ENCODE measurements around the gene ENG.

ENG gene

DNA sequence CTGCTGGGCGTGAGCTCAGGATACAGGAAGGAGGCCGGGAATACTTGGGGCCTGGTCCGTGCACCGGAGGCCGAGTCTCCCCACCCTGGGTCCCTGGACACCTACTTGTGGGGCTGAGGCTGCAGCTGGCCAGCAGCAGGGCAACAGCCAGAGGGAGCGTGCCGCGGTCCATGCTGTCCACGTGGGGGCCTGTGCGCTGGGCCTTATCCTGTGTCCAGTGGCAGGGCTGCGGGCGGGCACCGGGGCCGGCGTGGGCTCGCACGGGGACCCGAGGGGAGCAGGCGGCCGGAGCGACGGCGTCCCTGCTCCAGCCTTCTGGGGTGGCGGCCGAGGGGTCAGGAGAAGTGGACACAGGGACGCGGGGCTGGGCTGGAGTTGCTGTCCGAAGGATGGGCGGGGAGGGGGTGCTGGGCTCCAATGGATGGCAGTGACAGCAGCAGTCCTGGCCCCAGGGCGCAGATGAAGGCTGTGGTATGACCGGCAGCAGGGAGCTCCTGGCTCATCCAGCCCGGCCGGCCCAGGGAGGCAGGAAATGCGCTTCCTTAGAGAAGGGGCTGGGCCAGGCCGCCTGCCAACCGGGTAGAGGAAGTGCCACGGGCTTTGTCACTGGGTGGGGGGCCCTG, at the start of gene ENG:
Gene ENG (minus strand): TSS at position 475 of the 623 bp plus-strand sequence. CDS start 303 bp downstream, at position 172.
- TF ChIP-seq, protein P1, sequence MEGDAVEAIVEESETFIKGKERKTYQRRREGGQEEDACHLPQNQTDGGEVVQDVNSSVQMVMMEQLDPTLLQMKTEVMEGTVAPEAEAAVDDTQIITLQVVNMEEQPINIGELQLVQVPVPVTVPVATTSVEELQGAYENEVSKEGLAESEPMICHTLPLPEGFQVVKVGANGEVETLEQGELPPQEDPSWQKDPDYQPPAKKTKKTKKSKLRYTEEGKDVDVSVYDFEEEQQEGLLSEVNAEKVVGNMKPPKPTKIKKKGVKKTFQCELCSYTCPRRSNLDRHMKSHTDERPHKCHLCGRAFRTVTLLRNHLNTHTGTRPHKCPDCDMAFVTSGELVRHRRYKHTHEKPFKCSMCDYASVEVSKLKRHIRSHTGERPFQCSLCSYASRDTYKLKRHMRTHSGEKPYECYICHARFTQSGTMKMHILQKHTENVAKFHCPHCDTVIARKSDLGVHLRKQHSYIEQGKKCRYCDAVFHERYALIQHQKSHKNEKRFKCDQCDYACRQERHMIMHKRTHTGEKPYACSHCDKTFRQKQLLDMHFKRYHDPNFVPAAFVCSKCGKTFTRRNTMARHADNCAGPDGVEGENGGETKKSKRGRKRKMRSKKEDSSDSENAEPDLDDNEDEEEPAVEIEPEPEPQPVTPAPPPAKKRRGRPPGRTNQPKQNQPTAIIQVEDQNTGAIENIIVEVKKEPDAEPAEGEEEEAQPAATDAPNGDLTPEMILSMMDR (IDR thresholded peaks at IDR 0.05; ENCODE audit: extremely low read depth, insufficient read depth, missing control alignments), result no peak
- in situ Hi-C loops (cut with MboI; ENCODE audit: low pct_unique_long_range_greater_than_20kb, low sequenced_read_pairs, unreplicated experiment), result no loop called here
- no peak for DNase-seq (ENCODE audit: low spot score)

GRCh38 chr9:127903557-127904475, 49.4 kb upstream of the ENG start:
- TF ChIP-seq, protein P1 (IDR thresholded peaks at IDR 0.05; ENCODE audit: extremely low read depth, insufficient read depth, missing control alignments), result no peak
- DNase-seq (ENCODE audit: low spot score), result no peak
- in situ Hi-C loops (cut with MboI; ENCODE audit: low pct_unique_long_range_greater_than_20kb, low sequenced_read_pairs, unreplicated experiment), result loop anchor here (25.0 kb wide), 1 partner anchor 317 kb away; no protein-coding TSS in a partner anchor

DNA sequence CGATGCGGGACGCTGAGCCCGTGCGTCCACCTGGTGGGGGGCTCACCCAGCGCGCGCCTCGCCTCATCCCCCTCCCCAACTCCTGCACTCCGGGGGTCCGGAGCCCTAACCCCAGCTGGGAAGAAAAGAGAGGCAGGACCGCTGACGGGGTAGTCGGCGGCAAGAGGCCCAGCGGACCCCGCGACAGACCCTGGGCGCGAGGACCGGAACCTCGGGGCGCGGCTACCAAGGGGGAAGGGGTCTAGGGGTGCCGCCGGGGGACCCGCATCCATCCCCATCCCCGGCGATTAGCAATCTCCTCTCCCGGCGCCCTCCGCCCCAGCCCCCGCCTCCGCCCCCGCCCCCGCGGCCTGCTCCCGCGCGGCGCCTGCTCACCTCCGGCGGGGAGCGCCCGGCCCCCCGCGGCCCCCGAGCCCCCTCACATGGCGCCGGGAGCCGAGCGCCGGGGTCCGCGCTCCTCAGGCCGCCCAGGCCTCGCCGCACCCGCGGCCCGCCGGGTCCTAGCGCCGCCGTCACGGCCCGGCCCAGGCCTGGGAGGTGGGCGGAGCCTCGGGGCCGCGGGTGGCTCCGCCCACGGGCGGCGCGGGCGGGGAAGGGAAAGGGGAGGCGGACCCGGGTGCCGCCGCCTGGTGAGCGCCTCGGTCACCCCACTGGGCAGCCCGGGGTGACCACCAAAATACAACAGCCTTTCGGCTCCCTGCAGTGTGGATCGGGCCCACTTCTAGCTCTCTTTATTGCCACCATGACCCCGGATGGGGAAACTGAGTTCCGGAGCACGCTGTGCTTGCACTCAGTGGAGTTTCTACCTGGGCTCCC, 44.9 kb upstream of the ENG start, which contains the start of gene ST6GALNAC6:
Gene ST6GALNAC6 (minus strand): TSS at position 476 of the 816 bp plus-strand sequence. CDS start 1,622 bp downstream, outside the sequence.
- peak; percentile 95 for DNase-seq (ENCODE audit: low spot score)
- TF ChIP-seq, protein P1 (IDR thresholded peaks at IDR 0.05; ENCODE audit: extremely low read depth, insufficient read depth, missing control alignments), result no peak
- in situ Hi-C loops (cut with MboI; ENCODE audit: low pct_unique_long_range_greater_than_20kb, low sequenced_read_pairs, unreplicated experiment), result no loop called here

- in situ Hi-C loops (cut with MboI; ENCODE audit: low pct_unique_long_range_greater_than_20kb, low sequenced_read_pairs, unreplicated experiment), result no loop called here
- peak; percentile 57 for DNase-seq (ENCODE audit: low spot score)
- TF ChIP-seq, protein P1 (IDR thresholded peaks at IDR 0.05; ENCODE audit: extremely low read depth, insufficient read depth, missing control alignments), result no peak
Observed at GRCh38 chr9:127898433-127899127, 44.1 kb upstream of the ENG start.

DNA sequence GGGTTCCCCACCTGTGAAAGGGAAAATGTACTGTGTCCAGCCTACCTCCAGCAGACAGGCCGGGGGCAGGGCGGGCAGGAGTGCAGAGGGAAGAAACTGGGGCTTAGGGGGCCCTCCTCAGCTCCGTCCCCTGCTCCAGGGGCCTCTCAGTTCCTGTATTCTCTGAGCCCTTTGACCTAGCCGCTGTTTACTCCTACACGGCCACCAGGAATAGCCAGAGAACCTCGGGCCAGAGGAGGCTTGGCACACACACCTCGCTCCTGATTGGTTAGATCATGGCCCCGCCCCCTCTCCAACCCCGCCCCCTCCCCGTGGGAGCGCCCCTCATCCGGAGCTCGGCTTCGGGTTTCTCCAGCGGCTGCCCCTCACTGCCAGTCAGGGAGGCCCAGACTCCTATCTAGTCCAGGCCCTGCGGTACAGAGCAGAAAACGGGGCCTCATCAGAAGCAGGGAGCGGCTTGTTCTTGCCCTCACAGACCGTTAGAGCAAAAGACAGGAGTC, 42.8 kb upstream of the ENG start:
- in situ Hi-C loops (cut with MboI; ENCODE audit: low pct_unique_long_range_greater_than_20kb, low sequenced_read_pairs, unreplicated experiment), result no loop called here
- TF ChIP-seq, protein P1 (IDR thresholded peaks at IDR 0.05; ENCODE audit: extremely low read depth, insufficient read depth, missing control alignments), result no peak
- DNase-seq (ENCODE audit: low spot score), result peak; percentile 79

Data from GM13977 (cell line).